GM12864 (cell line): ENCODE measurements around the gene IFNAR1.
A peak's percentile ranks its signal among the peaks of the same experiment; 100 is the strongest.

ENCODE experiments used
- DNase-seq: peaks from one replicate; pipeline ENCODE4 v3.0.0-alpha.2; 2011; ENCODE audit warnings: low read depth
- H3K4me3 ChIP-seq: 2 replicates; pipeline ENCODE4 v1.5.1; 2011; ENCODE audit warnings: mild to moderate bottlenecking, low read depth, low read length, control low read depth
- TF ChIP-seq, protein P1 (sequence below): IDR thresholded peaks from 2 replicates; pipeline ENCODE4 v1.5.1; 2011; ENCODE audit warnings: low read depth, mild to moderate bottlenecking, moderate library complexity, low read length, control low read depth, inconsistent platforms; ENCODE audit errors: missing control alignments

The IFNAR1 gene

DNA sequence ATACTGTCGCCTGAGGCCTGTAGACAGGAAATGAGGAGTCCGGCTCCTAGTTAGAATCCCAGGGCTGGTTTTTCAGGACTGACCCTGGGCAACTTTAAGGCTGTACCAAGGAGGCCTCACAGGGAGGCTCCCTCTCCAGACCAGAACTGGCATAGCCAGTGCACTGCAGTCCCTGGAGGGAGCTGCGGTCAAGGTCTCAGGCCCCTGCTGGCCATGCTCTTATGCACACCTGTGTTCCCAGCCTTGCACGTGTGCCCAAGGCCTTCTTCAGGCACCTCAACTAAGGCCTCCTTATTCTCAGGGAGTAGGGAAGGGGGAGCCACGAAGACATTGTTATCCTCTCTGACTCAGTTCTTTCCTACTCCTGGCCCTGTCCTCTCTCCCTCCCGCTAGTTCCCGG is 22.0 kb upstream of the IFNAR1 start:
- DNase-seq, result no peak
- TF ChIP-seq, protein P1, sequence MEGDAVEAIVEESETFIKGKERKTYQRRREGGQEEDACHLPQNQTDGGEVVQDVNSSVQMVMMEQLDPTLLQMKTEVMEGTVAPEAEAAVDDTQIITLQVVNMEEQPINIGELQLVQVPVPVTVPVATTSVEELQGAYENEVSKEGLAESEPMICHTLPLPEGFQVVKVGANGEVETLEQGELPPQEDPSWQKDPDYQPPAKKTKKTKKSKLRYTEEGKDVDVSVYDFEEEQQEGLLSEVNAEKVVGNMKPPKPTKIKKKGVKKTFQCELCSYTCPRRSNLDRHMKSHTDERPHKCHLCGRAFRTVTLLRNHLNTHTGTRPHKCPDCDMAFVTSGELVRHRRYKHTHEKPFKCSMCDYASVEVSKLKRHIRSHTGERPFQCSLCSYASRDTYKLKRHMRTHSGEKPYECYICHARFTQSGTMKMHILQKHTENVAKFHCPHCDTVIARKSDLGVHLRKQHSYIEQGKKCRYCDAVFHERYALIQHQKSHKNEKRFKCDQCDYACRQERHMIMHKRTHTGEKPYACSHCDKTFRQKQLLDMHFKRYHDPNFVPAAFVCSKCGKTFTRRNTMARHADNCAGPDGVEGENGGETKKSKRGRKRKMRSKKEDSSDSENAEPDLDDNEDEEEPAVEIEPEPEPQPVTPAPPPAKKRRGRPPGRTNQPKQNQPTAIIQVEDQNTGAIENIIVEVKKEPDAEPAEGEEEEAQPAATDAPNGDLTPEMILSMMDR, result peak; percentile 6
- H3K4me3 ChIP-seq, result no peak overlapping the region

DNA sequence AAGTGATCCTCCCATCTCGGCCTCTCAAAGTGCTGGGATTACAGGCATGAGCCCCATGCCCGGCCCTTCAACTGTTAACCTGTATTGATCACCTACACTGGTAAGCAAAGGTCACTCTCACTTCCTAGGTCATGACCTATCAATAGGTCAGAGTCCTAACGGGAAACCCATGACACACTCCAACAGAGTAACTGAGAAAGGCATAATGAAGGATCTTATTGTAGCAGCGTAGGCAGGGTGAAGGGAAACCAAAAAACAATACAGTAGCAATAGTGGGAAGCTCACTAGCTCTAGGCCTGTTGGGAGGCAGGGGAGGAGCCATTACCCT is 19.5 kb upstream of the IFNAR1 start:
- no peak overlapping the region for H3K4me3 ChIP-seq
- TF ChIP-seq, protein P1, result no peak

DNA sequence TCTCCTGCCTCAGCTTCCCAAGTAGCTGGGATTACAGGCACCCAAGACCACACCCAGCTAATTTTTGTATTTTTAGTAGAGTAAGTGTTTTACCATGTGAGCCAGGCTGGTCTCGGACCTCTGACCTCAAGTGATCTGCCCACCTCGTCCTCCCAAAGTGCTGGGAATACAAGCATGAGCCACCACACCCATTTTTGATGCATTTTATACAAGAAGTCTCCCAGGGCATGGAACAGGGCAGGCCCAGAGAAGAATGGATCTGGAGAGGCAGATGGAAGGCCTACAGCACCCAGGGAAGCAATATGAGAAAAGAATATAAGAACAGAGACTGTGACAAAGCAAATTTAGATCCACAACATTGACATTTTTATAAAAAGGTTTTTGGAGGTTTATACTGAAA is 18.8 kb upstream of the IFNAR1 start:
- TF ChIP-seq, protein P1, result no peak
- no peak for DNase-seq

More for the DNA sequence above, 19.5 kb upstream of the IFNAR1 start:
- DNase-seq, result no peak

DNA sequence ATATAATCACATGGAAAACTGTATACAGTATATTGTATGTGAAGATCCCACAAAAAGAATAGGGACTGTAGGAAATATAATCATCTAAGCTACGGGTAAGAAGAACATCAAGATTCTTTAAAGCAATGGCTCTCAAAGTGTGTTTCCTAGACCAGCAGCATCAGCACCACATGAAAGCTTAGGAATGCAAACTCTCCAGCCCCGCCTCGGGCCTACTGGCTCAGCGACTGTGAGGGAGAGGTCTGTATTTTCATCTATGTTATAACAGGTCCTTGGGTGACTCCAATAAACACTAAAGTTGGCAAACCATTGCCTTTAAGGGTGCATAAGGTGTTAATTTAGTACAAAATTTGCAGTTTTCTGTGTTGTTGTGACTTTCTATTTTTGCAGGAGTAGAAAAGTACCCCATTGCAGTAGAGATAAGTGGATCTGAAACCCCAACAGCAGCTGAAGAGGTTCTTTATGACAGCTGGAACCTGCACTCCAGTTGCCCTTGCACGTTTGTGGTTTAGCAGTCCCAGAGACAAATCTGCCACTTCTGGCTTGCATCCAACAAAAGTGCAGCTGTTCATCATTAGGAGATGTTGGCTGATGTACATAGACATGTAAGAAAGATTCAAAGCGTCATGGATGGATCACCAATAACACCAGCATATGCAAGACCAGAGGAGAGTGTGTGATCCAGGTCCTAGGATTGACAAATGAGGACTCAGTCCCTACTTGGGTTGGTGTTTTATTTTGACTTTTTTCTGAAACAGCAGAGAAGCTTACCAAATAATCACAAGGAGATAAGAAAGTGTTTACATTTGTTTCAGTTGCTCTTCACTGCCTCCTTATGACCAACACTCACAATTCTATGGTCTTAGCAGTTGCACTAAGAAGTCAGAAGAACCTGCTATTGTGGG is 15.9 kb upstream of the IFNAR1 start:
- H3K4me3 ChIP-seq, result no peak overlapping the region
- peak; percentile 98 for DNase-seq
- TF ChIP-seq, protein P1, result peak; percentile 33

More for the DNA sequence above, 18.8 kb upstream of the IFNAR1 start:
- no peak overlapping the region for H3K4me3 ChIP-seq

DNA sequence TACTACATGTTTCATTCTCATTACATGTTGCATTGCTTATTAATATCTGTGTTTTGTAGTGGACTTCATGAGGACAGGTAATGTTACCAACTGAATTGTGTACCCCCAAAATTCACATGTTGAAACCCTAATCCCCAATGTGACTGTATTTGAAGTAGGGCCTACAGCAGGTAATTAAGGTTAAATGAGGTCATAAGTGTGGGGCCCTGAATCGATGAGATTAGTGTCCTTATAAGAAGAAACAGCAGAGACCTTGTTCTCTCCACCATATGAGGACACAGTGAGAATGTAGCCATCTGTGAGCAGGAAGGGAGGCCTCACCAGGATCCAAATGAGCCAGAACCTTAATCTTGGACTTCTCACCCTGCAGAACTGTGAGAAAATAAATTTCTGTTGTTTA is 15.0 kb upstream of the IFNAR1 start:
- no peak for DNase-seq
- H3K4me3 ChIP-seq, result no peak overlapping the region
- TF ChIP-seq, protein P1, result no peak

DNA sequence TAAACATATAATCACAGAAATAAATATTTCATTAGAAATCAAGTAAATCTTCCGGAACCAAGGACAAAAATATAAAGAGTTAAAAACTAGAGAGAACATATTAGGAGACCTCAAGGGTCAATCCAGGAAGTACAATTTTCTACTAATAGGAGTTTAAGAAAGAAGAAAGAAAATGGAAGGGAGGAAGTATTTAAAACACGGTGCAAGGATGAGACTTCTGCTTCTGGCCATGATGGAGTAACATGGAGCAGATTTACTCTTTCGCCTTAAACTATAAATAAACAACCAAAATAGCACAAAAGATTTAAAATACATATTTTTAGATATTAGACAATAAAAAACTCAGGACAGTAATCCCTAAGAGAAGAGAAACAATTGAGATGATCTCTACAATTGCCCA is 12.6 kb upstream of the IFNAR1 start:
- DNase-seq, result no peak
- TF ChIP-seq, protein P1, result no peak
- no peak overlapping the region for H3K4me3 ChIP-seq

DNA sequence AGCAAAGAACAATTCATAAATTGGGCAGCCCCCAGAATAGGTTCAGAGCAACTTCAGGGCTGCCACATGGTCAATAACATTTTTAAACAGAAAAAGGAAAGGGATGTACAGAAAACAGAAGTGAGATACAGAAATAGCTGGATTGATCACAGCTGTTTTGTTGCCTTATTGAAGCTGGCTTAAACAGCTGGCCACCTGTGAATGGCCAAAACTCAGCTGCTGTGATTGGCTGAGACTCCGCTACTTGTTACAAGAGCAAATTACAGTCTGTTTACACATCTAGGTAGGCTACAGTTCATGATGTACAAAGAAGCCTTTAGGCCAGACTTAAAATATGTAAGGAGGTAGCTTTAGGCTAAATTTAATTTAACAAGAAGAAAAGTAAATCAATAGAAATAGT is 11.6 kb upstream of the IFNAR1 start:
- DNase-seq, result no peak
- no peak overlapping the region for H3K4me3 ChIP-seq
- TF ChIP-seq, protein P1, result no peak
